ENCODE measurements around the gene CCDC12.

DNA sequence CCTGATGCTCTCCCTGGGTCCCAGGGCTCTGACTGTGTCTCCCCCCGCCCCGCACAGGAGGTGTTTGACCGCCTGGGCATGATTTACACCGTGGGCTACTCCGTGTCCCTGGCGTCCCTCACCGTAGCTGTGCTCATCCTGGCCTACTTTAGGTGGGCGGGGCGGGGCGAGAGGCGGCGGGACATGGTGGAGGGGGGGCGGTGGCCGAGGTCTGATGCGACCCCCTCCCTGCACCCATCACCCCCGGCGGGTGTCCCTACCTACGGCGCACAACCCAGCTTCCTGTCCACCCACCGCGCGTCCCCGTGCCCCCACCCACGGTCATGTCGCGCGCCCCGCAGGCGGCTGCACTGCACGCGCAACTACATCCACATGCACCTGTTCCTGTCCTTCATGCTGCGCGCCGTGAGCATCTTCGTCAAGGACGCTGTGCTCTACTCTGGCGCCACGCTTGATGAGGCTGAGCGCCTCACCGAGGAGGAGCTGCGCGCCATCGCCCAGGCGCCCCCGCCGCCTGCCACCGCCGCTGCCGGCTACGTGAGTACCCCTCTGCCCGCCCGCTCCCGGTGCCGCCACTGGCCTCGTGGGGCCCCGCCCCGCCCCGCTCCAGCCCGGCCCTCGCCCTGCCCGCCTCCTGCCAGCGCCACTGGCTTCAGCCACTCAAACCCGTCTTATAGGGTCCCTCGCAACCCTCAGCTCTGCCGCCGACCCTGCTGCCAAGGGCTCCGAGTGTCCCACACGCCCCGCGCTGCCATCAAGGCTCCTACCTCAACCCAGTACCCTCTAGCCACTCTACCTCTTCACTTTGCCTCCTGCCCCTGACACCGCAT is 78.0 kb downstream of the CCDC12 start:
- TF ChIP-seq POLR2AphosphoS5 (IDR thresholded peaks at IDR 0.05; ENCODE audit: low read depth, low read length) (no peak), POLR2A (IDR thresholded peaks at IDR 0.05; ENCODE audit: low read depth, low read length) (no peak), TAF1 (IDR thresholded peaks at IDR 0.05; ENCODE audit: borderline replicate concordance, low read depth, low read length) (no peak)

Data from GM12892 (cell line).